HL-60/S4 (cell line): ENCODE results near the gene ACTRT2.

ENCODE experiments used
- in situ Hi-C: fragments of 300-500 bp; cut with MboI; formaldehyde crosslinking; loops from 2 replicates; pipeline ENCODE4 v1.14.3; 2022; ENCODE audit warnings: low sequenced_read_pairs

Gene ACTRT2

DNA sequence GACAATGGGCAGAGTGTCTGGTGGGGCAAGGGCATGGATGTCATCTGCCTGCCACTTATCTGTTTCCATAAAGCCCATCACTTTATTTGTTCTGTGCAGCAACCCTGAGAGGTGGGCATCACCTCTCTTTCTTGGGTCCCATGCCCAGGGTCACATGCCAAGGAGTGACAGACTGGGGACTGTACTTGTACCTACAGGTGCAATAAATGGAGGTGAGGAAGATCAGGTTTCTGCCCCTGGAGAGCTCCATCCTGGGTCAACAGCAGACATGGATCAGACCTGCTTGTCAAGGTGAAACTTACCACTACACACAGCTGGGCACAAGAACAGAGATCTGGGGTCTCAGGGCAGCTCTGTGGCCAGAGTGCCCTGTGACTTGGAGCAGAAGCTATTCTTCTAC, 29.3 kb downstream of the ACTRT2 start:
- in situ Hi-C loops, result no loop called here

DNA sequence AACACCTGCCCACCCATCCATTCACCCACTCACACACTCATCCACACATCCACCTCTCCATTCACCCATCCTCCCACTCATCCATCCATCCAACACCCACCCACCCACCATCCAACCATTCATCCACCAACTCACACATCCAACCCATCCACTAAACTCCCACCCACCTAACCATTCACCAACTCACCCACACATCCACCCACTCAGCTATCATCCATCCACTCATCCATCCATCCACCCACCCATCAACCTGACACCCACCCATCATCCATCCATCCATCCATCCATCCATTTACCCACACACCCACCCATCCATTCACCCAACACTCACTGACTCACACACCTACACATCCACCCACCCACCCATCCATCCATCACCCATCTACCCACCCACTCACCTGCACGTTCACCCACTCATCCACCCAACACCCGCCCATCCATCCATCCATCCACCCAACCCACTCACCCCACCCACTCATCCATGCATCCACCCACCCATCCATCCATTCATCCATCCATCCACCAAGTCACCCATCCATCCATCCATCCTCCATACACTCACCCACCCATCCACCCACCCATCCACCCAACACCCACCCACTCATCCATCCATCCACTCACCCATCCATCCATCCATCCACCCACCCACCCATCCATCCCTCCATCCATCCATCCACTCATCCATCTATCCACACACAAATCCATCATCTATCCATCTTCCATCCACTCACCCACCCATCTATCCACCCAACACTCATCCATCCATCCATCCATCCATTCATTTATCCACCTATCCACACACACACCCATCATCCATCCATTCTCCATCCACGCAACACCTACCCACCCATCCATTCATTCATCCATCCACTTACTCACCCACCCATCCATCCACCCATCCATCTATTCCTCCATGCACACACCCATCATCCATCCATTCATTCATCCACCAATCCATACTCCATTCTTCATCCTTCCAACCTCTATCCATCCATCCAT, 30.3 kb downstream of the ACTRT2 start:
- in situ Hi-C loops, result no loop called here

DNA sequence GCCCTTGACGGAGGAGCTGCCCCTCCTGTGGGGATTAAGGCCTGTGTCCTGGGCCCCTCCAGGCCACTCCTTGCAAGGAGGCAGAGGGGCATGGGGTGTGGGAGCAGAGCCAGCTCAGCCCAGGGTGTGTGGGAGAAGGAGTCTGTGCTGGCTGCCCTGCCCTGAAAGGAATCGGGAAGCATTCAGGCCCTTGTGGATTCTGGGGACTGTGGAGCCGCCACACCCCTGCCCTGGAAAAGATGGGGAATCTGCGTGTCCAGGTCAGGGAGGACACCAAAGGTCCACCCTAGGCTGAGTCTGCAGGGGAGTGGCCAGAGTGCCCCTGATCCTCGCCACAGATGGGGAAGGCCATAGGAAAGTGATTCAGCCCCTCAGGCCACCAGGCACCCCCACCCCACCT, 31.2 kb downstream of the ACTRT2 start:
- in situ Hi-C loops, result no loop called here

DNA sequence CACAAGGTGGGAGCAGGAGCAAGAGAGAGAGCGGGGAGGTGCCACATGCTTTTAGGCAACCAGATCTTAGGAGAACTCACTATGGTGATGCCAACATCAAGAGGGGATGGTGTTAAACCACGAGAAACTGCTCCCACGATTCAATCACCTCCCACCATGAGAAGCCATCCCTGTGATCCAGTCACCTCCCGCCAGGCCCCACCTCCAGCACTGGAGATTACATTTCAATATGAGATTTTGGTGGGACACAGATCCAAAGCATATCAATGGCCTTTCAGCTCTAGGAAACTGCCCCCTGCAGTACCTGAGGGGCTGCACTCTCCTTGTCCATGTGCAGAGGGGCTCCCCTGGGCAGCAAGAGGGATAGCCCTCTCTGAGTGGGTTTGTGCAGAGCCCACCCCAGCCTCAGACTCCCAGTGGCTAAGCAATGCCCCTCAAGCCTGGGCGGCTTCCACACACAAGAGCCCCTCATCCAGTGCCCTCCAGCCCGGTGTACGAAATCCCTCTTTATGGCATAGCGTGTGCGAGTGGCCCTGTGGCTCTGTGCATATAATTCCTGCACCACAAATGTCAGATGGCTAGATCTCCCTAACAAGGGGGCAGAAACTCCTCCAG, 32.2 kb downstream of the ACTRT2 start:
- in situ Hi-C loops, result no loop called here

DNA sequence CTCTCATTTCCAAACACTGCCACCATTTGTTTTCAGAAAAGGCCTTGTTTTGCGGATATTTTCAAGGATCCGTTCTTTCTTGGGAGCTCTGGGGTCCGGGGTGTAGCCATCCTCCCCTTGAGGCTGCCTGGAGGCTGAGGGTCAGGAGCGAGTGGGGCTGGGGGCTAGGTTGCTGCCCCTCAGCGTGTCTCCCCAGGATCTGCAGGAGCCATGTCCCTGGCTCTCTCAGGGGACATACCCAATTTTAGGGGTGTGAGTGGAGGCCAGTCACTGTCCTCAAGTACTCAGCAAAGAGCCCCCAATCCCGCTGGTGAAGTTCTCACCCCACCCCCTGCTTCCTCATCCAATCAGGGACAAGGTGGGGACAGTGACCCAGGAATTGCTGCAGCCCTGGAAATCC, 32.7 kb downstream of the ACTRT2 start:
- in situ Hi-C loops, result no loop called here

DNA sequence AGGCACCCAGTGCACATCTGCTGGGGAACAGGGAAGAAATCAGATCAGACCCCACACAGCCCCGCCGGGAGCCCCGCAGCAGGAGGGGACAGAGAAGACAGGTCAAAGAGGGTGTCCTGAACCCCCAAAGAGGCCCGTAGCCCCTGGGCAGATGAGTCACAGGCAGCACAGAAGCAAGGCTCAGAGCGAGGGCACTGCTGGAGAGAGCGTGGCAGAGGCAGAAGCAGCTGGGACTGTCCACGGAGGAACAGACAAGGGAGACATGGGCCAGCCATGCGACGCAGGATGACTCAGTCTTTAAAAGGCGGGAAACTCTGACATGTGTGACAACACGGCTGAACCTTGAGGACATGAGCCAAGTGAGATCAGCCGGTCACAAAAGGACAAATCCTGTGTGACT, 33.2 kb downstream of the ACTRT2 start:
- in situ Hi-C loops, result no loop called here

DNA sequence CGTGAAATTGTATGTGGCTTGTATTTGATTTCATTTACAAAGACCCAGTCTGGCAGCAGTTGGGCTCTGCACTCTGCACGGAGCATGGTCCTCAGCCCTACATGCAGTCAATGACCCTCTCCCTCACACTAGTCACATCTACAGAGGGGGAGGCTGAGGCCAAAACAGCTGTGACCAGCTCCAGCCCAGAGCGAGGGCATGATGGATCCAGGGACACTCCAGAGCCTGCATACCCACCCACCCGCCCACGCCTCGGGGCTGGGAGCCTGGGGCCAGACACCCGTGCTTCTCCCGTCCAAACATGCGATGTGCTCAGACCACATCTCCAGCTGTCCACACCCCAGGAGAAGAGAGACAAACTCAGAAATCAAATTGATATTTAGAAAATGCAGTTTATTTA, 33.8 kb downstream of the ACTRT2 start:
- in situ Hi-C loops, result no loop called here

DNA sequence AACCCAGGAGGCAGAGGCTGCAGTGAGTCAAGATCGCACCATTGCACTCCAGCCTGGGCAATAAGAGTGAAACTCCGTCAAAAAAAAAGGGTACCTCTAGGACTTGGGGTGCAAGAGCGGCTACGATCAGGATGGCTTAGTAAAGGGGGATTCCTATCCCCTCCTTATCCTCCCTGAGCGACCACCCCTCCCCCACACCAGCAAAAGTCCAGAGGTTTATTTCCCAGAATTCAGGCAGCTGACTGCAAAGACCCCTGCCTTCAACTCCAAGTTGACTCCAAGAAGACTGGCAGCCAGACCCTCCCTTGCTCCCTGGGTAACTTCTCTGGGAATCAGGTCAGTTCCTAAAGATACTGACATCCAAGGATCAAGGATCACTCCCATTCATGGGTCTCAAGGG, 35.4 kb downstream of the ACTRT2 start:
- in situ Hi-C loops, result no loop called here

DNA sequence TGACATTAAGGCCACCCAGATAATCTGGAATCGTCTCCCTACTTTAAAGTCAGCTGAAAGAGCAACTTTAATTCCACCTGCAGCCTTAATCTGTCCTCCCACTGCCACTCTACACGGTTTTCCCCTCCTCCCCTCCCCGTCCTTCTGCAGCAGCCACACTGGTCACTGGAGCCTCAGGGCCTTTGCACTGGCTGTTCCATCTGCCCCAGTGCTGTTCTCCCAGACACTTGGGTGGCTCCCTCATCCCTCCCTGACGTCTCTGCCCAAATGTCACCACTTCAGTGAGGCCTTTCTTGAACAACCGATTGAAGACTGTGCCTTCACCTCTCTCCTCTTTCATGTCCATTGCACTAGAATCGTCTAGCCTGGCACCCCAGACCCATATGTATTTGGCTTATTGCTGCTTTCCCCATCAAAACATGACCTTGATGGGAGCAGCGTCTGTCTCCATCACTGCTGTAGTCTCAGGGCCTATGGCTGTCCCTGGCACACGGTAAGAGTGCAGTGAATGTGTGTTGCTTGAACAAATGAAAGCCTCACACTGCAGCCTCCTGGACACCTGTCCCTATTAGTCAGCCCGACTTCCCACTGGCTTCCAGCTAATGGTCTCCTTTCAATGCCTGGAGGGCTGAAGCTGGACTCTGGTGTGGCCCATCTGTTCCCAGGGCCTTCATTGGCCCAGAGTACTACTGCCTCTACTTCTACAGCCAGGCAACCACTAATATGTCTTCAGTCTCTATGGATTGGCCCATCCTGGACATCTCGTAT, 37.2 kb downstream of the ACTRT2 start:
- in situ Hi-C loops, result no loop called here

DNA sequence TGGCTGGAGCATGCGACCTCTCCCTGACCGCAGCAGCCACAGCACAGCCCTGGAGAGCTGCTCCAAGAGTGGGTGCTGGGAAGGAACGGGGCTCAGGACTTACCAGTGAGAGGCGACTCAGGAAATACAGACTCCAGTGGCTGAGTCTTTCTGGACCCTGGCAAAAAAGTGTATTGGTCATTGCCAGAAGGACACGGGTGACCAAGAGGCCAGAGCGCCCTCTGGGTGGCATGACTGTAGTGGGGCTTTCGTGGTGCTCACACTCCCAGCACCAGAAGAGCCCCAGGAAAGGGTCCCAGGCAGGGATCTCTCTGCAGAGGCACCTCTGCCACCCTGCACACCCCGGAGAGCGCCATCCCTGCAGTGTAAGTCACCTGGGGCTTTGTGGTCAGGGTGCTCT, 38.9 kb downstream of the ACTRT2 start:
- in situ Hi-C loops, result no loop called here

DNA sequence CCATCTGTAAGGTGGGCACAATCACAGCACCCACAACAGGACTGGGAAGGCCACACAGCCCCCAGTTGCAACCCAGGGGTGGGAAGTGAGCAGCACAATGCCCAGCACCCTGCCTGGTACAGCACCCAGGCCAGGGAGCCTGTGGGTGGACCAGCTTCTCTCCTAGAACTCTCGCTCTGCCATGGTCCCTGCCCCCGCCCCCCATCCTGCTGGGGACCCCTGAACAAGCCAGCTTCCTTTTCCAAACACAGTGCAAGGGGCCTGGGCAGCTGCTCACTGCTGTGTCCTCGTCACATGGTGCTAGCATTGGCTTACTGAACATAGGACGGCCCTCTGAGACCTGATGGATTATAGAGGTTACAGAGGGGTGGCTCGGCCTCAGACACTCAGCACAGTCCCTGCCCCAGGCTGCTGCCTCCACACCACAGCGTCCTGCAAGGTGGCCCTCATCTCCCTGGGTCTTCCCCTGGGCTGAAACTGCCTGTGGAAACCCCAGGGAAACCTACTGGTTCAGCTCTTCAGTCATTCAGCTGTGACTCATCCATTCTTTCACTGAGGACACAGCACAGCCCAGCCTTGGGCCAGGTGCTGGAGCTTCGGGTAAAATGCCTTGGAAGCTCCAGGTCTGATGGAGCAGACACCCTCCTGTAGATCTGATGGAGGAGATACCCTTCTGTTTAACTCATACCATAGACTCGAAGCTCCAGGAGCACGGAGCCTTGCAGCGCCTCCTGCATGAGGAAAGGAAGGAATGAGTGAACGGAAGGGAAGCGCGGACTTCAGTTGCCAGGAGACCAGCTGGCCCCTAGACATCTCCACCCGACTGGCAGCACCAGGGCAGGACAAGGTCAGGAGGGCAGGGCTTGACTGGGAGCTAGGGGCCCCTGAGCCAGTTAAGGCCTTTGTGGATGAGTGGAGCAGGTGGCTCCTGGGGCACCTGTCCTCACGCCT, 39.6 kb downstream of the ACTRT2 start:
- in situ Hi-C loops, result no loop called here

DNA sequence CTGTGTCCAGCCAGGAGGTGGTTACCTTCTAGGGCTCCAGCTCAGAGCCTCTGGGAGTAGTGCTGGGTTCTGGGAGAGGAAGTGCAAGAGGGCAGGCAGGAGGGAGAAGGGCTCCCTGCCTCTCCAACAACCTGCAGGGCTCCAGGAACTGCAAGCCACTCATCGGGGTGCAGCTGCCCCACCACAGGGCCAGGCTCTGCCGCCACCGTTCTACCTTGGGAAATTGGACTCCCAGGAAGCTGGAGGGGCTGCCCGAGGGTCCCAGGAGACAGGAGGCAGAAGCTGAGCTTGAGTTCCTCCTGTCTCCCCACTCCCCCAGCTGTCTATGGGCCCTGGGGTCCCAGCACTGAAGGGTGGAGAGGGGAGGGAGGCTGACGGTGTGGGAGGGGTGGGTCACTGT, 40.3 kb downstream of the ACTRT2 start:
- in situ Hi-C loops, result no loop called here

DNA sequence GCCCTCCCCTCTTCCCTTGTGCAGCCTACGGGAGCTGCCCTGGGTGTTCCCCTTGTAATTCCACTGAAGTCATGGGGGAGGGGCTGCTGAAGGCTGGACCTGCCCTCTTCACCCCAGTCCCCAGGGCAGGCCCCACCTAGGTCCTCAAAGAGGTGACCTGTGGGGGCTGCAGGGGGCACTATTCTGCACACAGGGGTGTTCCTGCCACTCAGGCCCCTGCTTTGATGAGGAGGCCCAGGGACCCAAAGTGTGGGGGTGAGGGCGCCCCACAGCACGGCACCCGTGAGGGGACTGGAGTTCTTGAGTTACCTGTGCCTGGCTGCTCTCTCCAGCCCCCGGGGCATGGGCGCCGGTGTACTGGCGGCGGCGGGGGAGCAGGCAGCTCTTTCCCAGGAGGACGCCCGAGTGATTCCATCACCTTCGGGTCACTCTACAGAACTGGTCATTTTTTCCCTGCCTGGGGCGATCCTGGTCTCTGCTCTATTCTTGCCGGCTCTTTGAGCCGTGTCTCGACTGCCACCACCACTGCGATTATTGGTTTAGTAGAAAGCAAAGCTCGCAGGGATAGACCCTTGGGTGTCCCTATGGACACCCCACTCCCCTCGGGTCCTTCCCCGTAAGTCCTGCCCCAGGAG, 40.8 kb downstream of the ACTRT2 start:
- in situ Hi-C loops, result no loop called here

DNA sequence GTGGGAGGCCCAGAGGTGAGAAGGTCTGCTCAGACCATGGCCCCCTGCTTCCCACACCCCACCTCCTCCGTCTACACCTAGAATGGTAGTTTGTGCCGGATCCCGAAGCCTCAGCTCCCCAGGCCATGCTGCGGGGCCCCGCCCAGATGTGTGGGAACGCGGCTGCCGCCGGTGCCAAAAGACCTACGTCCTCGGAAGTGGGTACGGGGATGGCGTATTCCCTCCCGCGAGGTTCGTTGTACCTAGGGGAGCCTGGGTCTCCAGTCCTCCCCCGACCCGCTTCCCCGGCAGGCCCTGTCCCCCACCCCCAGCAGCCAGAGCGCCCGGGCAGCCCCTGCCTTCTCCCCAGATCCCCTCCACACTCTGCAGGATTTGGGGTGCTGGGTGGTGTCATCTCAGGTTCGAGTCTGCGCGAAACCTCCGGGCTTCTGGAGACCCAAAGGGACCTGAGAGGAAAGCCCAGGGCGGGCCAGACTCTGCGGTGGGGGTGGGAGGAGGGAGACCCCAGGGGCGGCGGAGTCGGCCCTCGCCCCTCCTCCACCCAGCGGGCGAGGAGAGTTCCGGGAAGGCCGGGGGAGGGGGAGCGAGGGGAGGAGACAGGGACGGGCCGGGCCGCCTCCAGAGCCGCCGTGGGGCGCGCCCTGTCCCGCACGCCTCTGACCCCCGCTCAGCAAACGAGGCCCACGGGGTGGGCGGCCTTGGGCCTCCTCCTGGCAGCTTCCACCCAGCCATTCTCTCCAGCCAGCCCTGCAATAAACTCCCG, 41.5 kb downstream of the ACTRT2 start:
- in situ Hi-C loops, result no loop called here

DNA sequence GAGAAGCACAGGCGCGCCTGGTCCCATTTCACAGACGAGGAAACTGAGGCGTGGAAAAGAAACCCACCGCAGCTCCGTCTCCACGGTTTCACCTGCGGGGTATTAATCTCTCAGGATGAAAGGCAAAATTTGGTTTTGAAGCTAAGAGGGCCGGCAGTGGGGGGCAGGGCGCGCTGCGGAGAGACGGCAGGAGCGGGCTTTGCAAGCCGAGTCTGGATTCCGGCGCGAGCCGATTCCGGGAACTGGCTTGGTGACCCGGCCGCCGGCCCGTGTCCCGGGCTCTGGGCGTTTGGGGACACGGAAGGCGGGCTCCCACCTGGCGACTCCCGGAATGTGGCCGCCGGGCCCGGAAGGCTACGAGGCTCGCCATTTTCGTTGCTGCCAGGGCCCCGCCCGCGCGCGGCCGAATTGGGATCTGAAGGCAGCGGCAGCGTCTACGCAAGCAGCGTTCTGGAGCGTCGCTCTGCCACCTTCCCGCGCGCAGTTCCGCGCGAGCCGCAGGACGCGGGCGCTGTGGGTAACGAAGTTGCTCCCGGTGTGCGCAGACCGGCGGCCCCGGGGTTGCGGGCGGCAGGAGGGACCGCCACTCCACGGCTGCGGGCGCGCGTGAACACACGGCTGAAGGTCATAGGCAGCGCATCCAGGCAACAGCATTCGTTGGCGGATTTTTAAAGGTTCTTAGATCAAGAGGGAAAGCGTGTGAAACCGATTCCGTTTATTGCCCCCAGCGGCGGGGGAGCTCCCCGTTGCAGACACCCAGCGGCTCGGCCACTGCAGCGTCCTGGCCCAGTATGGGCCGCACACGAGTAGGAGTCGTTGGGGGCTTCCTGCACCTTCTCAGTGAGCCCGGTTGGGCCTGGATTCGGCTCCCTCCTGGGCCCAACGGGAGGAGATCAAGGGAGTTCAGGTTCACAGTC, 42.4 kb downstream of the ACTRT2 start:
- in situ Hi-C loops, result no loop called here

DNA sequence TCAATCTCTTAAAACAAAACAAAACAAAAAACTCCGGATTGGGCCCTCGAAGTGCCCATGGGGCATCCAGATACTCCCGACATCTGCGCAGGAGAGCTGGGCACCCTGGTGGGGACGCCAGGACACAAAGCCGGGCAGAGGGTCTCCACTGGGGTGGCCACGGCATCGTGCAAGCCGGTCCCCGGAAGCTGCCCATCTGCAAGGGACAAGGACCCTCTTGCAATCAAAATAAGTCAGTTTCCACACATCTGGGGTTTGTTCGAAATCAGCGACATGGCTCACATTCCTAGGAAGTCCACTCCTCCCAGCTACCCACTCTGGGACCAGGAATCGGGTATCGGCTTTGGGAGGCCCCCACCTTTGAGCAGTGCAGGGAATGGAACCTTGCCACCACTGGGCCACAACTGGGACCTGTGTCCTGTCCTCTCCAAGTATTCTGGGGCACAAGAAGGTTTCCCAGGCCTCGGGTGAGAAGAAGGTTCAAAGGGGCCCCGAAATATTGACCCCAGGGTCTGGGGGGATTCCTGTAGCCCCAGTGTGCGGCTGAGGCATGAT, 43.1 kb downstream of the ACTRT2 start:
- in situ Hi-C loops, result no loop called here

DNA sequence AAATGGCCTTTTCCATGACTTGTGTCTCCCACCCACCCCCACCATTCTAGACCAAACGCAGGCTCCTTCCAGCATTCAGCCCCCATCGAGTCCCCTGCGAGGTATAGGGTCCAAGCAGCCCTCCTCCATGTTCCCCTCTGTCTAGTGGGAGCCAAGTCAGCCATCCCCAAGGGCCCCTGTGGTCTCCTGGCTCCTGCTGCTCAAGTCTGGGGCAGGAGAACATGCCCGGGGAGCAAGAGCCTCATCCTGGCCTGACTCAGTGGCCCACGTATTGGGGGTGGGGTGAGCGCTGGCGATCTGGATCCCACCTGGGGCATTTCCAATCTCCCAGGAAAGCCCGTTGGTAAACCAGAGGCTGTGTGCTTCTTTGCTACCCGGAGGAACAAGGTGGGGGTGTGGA, 43.6 kb downstream of the ACTRT2 start:
- in situ Hi-C loops, result no loop called here

DNA sequence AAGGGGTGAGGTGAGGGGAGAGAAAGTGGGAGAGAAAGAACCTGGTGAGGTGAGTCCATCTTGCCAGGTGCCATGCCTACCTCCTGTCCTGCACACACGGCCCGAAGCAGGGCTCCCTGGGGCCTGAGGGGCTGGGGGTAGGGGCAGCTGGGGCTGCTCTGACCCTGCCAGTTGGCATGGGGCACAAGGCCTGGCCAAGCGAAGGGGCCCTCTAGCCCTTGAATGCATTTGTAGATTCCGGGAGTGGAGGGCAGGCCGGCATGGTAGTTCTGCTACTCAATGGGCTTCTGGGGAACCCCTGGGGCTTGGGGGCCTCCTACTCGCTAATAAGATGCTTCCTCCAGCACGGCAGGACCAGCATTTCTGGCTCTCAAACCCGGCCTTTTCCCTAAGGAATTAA, 44.1 kb downstream of the ACTRT2 start:
- in situ Hi-C loops, result no loop called here
